Mesenchymal stem cell (in vitro differentiated cells and primary cell): Measurements from ENCODE around the gene RPLP2.
A peak's percentile ranks its signal among the peaks of the same experiment; 100 is the strongest.

Experiments used
- DNase-seq: peaks from one replicate; pipeline ENCODE4 v3.0.0-alpha.2; 2013
- H2AFZ ChIP-seq: one replicate; pipeline ENCODE4 v1.6.1; 2013; ENCODE audit warnings: low read depth, mild to moderate bottlenecking, control low read depth, inconsistent platforms, low read length, moderate library complexity
- H2AK5ac ChIP-seq: 2 replicates; pipeline ENCODE4 v1.6.1; 2013; ENCODE audit warnings: low read length, moderate library complexity, mild to moderate bottlenecking, inconsistent platforms; ENCODE audit not compliant: severe bottlenecking
- H2BK120ac ChIP-seq: one replicate; pipeline ENCODE4 v1.6.1; 2013; ENCODE audit warnings: low read depth, mild to moderate bottlenecking, inconsistent platforms, low read length, moderate library complexity
- H2BK12ac ChIP-seq, 2 experiments: one replicate each; pipeline ENCODE4 v1.6.1; 2013; ENCODE audit warnings: inconsistent platforms in 2 of 2, low read length in 2 of 2, mild to moderate bottlenecking in 2 of 2, moderate library complexity in 2 of 2, control low read depth in 1 of 2
- H2BK15ac ChIP-seq: one replicate; pipeline ENCODE4 v1.6.1; 2013; ENCODE audit warnings: mild to moderate bottlenecking, low read depth, inconsistent platforms; ENCODE audit not compliant: poor library complexity, severe bottlenecking
- H2BK5ac ChIP-seq: 2 replicates; pipeline ENCODE4 v1.6.1; 2013; ENCODE audit warnings: low read depth, mild to moderate bottlenecking, low read length, control low read depth, inconsistent platforms; ENCODE audit not compliant: poor library complexity, severe bottlenecking
- H3K14ac ChIP-seq, 2 experiments: one replicate each; pipeline ENCODE4 v1.6.1; 2013; ENCODE audit warnings: inconsistent platforms in 2 of 2, low read length in 2 of 2, control low read depth in 1 of 2, mild to moderate bottlenecking in 1 of 2, moderate library complexity in 1 of 2
- H3K18ac ChIP-seq, 2 experiments: one replicate each; pipeline ENCODE4 v1.6.1; 2013; ENCODE audit warnings: inconsistent platforms in 2 of 2, low read length in 2 of 2, control low read depth in 1 of 2, low read depth in 1 of 2, mild to moderate bottlenecking in 1 of 2
- H3K23ac ChIP-seq, 2 experiments: one replicate each; pipeline ENCODE4 v1.6.1; 2013; ENCODE audit warnings: inconsistent platforms in 2 of 2, low read length in 2 of 2, mild to moderate bottlenecking in 2 of 2, moderate library complexity in 2 of 2, control low read depth in 1 of 2
- H3K27ac ChIP-seq: 2 replicates; pipeline ENCODE4 v1.5.1; 2013; ENCODE audit warnings: mild to moderate bottlenecking, moderate library complexity, low read length, control low read depth, inconsistent platforms; ENCODE audit not compliant: poor library complexity, severe bottlenecking
- H3K27me3 ChIP-seq, 2 experiments: 2 replicates each; pipeline versions ENCODE4 v1.6.1 to v1.7.0; 2013; ENCODE audit warnings: low read length in 2 of 2, mild to moderate bottlenecking in 2 of 2, moderate library complexity in 2 of 2, control low read depth in 1 of 2, inconsistent platforms in 1 of 2; ENCODE audit not compliant: control insufficient read depth in 1 of 2, insufficient read depth in 1 of 2
- H3K36me3 ChIP-seq, 2 experiments: 2 replicates each; pipeline versions ENCODE4 v1.6.1 to v1.7.0; 2013; ENCODE audit warnings: low read length in 2 of 2, control low read depth in 1 of 2, inconsistent platforms in 1 of 2, low read depth in 1 of 2, mild to moderate bottlenecking in 1 of 2; ENCODE audit not compliant: insufficient read depth in 2 of 2, control insufficient read depth in 1 of 2
- H3K4ac ChIP-seq, 2 experiments: one replicate each; pipeline ENCODE4 v1.6.1; 2013; ENCODE audit warnings: inconsistent platforms in 2 of 2, low read length in 2 of 2, mild to moderate bottlenecking in 2 of 2, moderate library complexity in 2 of 2, control low read depth in 1 of 2, low read depth in 1 of 2
- H3K4me1 ChIP-seq: 2 replicates; pipeline ENCODE4 v1.6.1; 2013; ENCODE audit warnings: low read depth, low read length, control low read depth; ENCODE audit not compliant: control insufficient read depth, insufficient read depth
- H3K4me2 ChIP-seq: 2 replicates; pipeline ENCODE4 v1.6.1; 2013; ENCODE audit warnings: low read length, mild to moderate bottlenecking, inconsistent platforms; ENCODE audit not compliant: poor library complexity, severe bottlenecking
- H3K4me3 ChIP-seq, 2 experiments: 2 replicates each; pipeline versions ENCODE4 v1.5.1 to v1.7.0; 2013; ENCODE audit warnings: low read length in 2 of 2, mild to moderate bottlenecking in 2 of 2, control low read depth in 1 of 2, low read depth in 1 of 2; ENCODE audit not compliant: insufficient read depth in 1 of 2
- H3K79me1 ChIP-seq: replicated peaks from 2 replicates; pipeline ENCODE4 v1.6.1; 2013; ENCODE audit warnings: mild to moderate bottlenecking, control low read depth, low read length, inconsistent platforms; ENCODE audit not compliant: poor library complexity, severe bottlenecking
- H3K9ac ChIP-seq: 2 replicates; pipeline ENCODE4 v1.7.0; 2013; ENCODE audit warnings: mild to moderate bottlenecking, low read length, moderate library complexity
- H3K9me3 ChIP-seq: 2 replicates; pipeline ENCODE4 v1.7.0; 2013; ENCODE audit warnings: mild to moderate bottlenecking, low read length; ENCODE audit not compliant: control insufficient read depth
- H4K8ac ChIP-seq: one replicate; pipeline ENCODE4 v1.6.1; 2013; ENCODE audit warnings: inconsistent platforms, mild to moderate bottlenecking, low read length, moderate library complexity
- H4K91ac ChIP-seq: one replicate; pipeline ENCODE4 v1.6.1; 2013; ENCODE audit warnings: mild to moderate bottlenecking, low read length, inconsistent platforms
- WGBS: methylation state at CpG from one replicate; pipeline ENCODE4 v1.1.7; 2013; ENCODE audit warnings: mixed read lengths; 5-methylcytosine and 5-hydroxymethylcytosine counted together

Gene RPLP2

DNA sequence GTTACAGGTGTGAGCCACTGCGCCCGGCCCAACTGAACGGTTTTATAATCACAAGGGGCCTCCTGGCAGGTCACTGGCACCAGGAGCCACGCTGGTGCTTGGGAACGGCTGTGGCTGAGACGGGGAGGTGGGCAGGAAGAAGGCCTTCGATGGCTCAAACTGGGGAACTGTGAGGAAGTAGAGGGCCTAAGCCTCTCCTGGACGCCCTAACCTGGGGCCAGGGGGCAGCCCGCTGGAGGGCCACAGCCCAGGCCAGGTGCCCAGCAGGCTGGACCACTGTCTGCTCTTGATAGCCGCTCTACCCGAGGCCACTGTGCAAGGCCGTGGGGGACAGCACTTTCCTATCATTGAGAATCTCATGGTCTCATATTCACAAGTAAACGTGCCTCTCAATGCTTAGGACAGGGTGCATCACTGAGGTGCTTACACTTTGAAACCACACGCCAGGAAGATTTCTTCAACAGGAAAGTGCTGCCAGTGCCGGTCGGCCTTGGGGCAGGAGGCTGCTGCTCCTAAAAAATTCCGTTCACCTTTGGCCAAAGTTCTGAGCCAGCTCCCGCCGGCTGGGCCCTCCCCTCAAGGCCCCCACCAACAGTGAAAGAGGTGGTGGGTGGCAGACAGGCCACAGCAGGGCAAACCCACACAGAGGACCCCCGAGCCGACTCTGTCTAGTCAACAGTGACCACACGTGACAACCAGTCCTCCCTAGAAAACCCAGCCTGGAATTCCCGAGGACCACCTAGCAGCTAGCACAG is 39.7 kb upstream of the RPLP2 start:
- Histone ChIP-seq H2AFZ (no peak overlapping the region), H3K4ac (no peak overlapping the region), H3K14ac (no peak overlapping the region), H4K91ac (no peak overlapping the region), H3K9me3 (no peaks in the 10 kb centered on the region), H3K4me1 (peaks cover 41% of the 10 kb centered on the region), H2BK5ac (no peak overlapping the region), H2BK12ac (no peak overlapping the region), H3K9ac (no peak overlapping the region), H3K4me2 (no peak overlapping the region), H3K36me3 (peaks cover 66 to 79% of the 10 kb centered on the region in 2 experiments), H3K79me1 (peaks cover 33% of the 10 kb centered on the region), H2AK5ac (peak overlapping the region; percentile 11), H3K23ac (no peak overlapping the region), H2BK15ac (no peak overlapping the region), H4K8ac (no peak overlapping the region), H3K4me3 (no peak overlapping the region), H3K27ac (no peak overlapping the region), H3K18ac (no peak overlapping the region), H3K27me3 (no peaks in the 10 kb centered on the region), H2BK120ac (no peak overlapping the region)
- WGBS, result 98% methylated on average over 23 of the region's 23 CpGs
- no peak for DNase-seq

DNA sequence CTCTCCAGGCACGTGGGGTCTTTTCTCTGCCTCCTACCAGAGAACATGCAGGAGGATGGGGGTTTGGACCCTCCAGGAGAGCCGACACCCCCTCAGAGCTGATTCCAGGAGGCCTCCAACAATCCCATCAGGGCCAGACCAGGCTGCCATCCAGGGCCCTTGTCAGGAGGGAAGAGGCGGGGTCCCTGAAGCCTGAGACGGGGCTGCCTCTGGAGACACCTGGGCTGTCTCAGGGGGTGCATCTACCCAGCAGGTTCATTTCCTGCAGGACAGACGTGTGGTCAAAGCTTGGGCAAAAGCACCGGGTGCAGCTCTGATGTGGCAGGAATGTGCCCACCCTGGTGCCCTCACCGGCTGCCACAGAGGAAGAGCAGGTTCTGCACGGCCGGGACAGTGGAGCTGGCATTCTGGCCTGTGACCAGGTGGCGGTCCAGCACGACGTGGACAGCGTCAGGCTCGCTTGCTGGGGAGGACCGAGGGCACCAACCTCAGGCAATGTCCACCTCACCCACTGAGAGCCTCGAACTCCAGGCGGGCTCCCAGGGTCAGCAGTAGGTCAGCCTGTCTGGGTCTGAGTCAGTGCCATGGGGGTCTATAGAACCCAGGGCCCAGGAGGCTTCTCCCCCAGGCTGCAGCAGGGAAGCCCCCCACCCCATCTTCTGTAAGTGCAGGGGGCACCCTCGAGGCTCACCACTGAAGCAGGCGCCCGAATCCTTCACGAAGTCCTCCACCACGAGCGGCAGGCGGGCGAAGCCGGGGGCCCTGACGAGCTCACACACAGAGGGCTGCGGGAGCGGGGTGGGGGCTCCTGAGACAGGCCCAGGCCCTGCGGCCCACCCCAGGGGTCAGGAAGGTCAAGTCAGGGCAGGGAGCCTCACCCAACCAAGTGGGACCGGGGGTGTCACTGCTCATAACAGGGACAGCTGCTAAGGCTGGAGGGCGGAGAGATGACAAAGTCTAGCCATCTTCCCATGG is 38.8 kb upstream of the RPLP2 start:
- Histone ChIP-seq H3K23ac (no peak overlapping the region), H2BK15ac (no peak overlapping the region), H3K79me1 (peaks cover 33% of the 10 kb centered on the region), H3K4me2 (no peak overlapping the region), H3K27ac (no peak overlapping the region), H4K8ac (no peak overlapping the region), H2BK5ac (no peak overlapping the region), H3K18ac (no peak overlapping the region), H3K4me1 (peaks cover 44% of the 10 kb centered on the region), H3K4ac (no peak overlapping the region), H3K9ac (no peak overlapping the region), H3K9me3 (no peaks in the 10 kb centered on the region), H3K4me3 (no peak overlapping the region), H3K27me3 (no peaks in the 10 kb centered on the region), H2AFZ (no peak overlapping the region), H2BK12ac (no peak overlapping the region), H4K91ac (peak overlapping the region; percentile 54), H2AK5ac (peak overlapping the region; percentile 11), H3K36me3 (peaks cover 62 to 73% of the 10 kb centered on the region in 2 experiments), H3K14ac (no peak overlapping the region), H2BK120ac (no peak overlapping the region)
- DNase-seq, result no peak
- 96% methylated on average over 32 of the region's 32 CpGs for WGBS

DNA sequence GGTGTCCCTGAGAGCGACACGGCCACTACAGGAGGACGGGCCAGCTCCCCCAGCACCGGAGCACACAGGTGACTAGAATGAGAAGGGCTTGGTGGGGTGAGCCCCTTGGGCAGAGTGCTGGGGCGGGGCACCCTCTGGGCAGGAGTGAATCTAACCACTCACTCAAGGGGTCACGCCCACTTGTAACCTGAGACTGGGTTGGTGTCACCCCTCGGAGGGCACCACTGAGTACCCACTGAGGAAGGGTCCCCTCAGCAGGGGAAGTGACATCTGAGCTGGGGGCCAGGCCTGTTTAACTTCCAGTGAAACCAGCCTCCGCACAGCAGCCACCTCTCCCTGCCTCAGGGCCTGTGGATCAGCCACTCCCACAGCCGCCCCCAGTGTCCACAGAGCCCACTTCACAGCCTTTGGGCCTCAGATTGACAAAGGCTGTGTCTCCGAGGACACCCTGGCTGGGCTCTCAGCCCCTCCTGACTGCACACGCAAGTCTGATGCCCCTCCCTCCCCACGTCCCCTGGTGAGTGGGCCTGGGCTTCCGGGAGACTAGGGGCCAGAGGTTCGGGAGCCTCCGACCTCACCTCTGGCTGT is 38.1 kb upstream of the RPLP2 start:
- H2BK15ac ChIP-seq, result no peak overlapping the region
- H3K4me3 ChIP-seq, result no peak overlapping the region
- 96% methylated on average over 15 of the region's 15 CpGs for WGBS
- H2BK120ac ChIP-seq, result no peak overlapping the region
- no peak overlapping the region for H2AK5ac ChIP-seq
- no peak overlapping the region for H3K14ac ChIP-seq
- H3K27me3 ChIP-seq, result no peaks in the 10 kb centered on the region
- H3K27ac ChIP-seq, result no peak overlapping the region
- no peak overlapping the region for H3K23ac ChIP-seq
- H3K79me1 ChIP-seq, result peaks cover 31% of the 10 kb centered on the region
- peaks cover 44% of the 10 kb centered on the region for H3K4me1 ChIP-seq
- no peak for DNase-seq
- no peak overlapping the region for H3K4me2 ChIP-seq
- H2AFZ ChIP-seq, result no peak overlapping the region
- no peak overlapping the region for H3K9ac ChIP-seq
- H4K8ac ChIP-seq, result no peak overlapping the region
- no peak overlapping the region for H3K18ac ChIP-seq
- H2BK5ac ChIP-seq, result no peak overlapping the region
- no peak overlapping the region for H3K4ac ChIP-seq
- H3K36me3 ChIP-seq, result peaks cover 54 to 67% of the 10 kb centered on the region in 2 experiments
- H4K91ac ChIP-seq, result no peak overlapping the region
- H3K9me3 ChIP-seq, result no peaks in the 10 kb centered on the region
- H2BK12ac ChIP-seq, result no peak overlapping the region
